Smooth muscle cell (in vitro differentiated cells): ENCODE measurements around the gene ARMC10. TPM values are rescaled to one million over a fixed set of nuclear protein-coding genes. Genes with fewer than 3 reads are reported as not detected.
"Not testable (repeated sequence)": the region's sequence is repeated elsewhere in the genome, so short reads cannot be mapped to it uniquely, and the experiment has no call there.

Experiments
- DNase-seq: peaks from one replicate; lab custom pipeline; 2025; ENCODE audit not compliant: unreplicated experiment; lab: John Stamatoyannopoulos, UW
- H2AFZ ChIP-seq: fragments of 200-600 bp; sonication (generic); 2 replicates; pipeline ENCODE4 v1.6.0; 2016; ENCODE audit warnings: antibody characterized with exemption, low read depth, mild to moderate bottlenecking
- H3F3A ChIP-seq: fragments of 200-600 bp; sonication (generic); 2 replicates; pipeline ENCODE4 v1.6.0; 2017; ENCODE audit warnings: antibody characterized with exemption, low read depth
- H3K27ac ChIP-seq: fragments of 200-600 bp; sonication (generic); 2 replicates; pipeline ENCODE4 v1.5.1; 2016; ENCODE audit warnings: low read depth, mild to moderate bottlenecking
- H3K27me3 ChIP-seq: fragments of 200-600 bp; sonication (generic); 2 replicates; pipeline ENCODE4 v1.6.1; 2016; ENCODE audit warnings: low read depth, mild to moderate bottlenecking
- H3K36me3 ChIP-seq: fragments of 200-600 bp; sonication (generic); 2 replicates; pipeline ENCODE4 v1.5.1; 2016; ENCODE audit warnings: low read depth
- H3K4me1 ChIP-seq: fragments of 200-600 bp; sonication (generic); 2 replicates; pipeline ENCODE4 v1.5.1; 2016; ENCODE audit warnings: low read depth
- H3K4me2 ChIP-seq: fragments of 200-600 bp; sonication (generic); 2 replicates; pipeline ENCODE4 v1.6.0; 2016; ENCODE audit warnings: mild to moderate bottlenecking
- H3K4me3 ChIP-seq: fragments of 200-600 bp; sonication (generic); 2 replicates; pipeline ENCODE4 v1.5.1; 2016; ENCODE audit warnings: mild to moderate bottlenecking
- H3K79me2 ChIP-seq: fragments of 200-600 bp; sonication (generic); 2 replicates; pipeline ENCODE4 v1.6.0; 2016; ENCODE audit warnings: low read depth, mild to moderate bottlenecking
- H3K9ac ChIP-seq: fragments of 200-600 bp; sonication (generic); 2 replicates; pipeline ENCODE4 v1.6.0; 2016; ENCODE audit warnings: low read depth
- H3K9me3 ChIP-seq: fragments of 200-600 bp; sonication (generic); replicated peaks from 2 replicates; pipeline ENCODE4 v1.5.1; 2016; ENCODE audit warnings: low read depth
- H4K20me1 ChIP-seq: fragments of 200-600 bp; sonication (generic); 2 replicates; pipeline ENCODE4 v1.6.0; 2016; ENCODE audit warnings: low read depth
- WGBS: methylation state at CpG from one replicate; pipeline ENCODE4 v1.1.7; 2016; ENCODE audit warnings: low lambda C conversion rate; 5-methylcytosine and 5-hydroxymethylcytosine counted together
- polyA plus RNA-seq: library from polyadenylated mRNA; unstranded; fragments of >200 nt; fragmentation: Nextera tagmentation; extraction: Ambion mirVana; gene quantifications from 2 replicates; pipeline ENCODE4 v1.2.1, GENCODE V29; 2016
- total RNA-seq: library from RNA; depleted of rRNA; stranded (reverse); fragments of >200 nt; gene quantifications from 2 replicates; pipeline ENCODE4 v1.2.3, GENCODE V29; 2014
- TF ChIP-seq, protein P1 (sequence below): fragments of 200-600 bp; sonication (generic); IDR thresholded peaks from 2 replicates; pipeline ENCODE4 v1.5.1; 2017; ENCODE audit warnings: borderline replicate concordance, mild to moderate bottlenecking, antibody characterized with exemption; ENCODE audit not compliant: insufficient read depth, poor library complexity, severe bottlenecking

The ARMC10 gene
- total and polyA plus RNA-seq, 2 experiments from 2014 or later: 25.6 to 28.9 TPM

DNA sequence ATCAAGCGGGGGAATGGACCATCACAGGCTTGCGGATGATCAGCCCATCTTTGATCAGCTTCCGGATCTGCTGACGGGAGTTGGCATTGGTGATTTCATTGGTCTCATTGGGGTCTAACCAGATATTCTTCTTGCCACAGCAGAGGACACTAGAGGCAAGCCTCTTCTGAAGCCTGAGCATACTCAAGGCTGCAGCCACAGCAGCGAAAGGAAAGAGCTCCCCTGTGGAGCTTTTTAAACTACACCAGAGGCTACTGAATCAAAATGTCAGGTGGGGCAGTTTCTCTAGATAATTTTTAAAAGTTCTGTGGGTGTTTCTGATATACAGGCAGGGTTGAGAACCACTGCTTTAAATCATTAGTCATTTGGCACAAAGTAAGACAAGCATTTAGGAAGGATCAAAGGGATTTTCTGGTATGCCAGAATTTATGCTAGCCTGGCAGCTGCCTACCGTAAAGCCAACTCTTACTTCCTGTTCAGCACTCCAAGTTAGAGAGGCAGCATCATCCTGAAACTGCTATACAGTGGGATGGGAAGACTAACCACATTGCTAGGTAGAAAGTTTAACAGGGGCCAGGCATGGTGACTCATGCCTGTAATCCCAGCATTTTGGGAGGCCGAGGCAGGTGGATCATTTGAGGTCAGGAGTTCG, 66.9 kb downstream of the ARMC10 start:
- Histone ChIP-seq H3K9ac (no peak overlapping the region), H3F3A (no peaks in the 10 kb centered on the region), H2AFZ (no peak overlapping the region), H3K79me2 (peaks cover 4% of the 10 kb centered on the region), H3K27me3 (no peaks in the 10 kb centered on the region), H3K9me3 (no peaks in the 10 kb centered on the region), H3K36me3 (no peaks in the 10 kb centered on the region), H3K4me1 (peaks cover 4% of the 10 kb centered on the region), H3K27ac (no peak overlapping the region), H3K4me3 (no peak overlapping the region), H4K20me1 (no peaks in the 10 kb centered on the region), H3K4me2 (no peak overlapping the region)
- WGBS: 92% methylated on average over 8 of the region's 8 CpGs
- TF ChIP-seq, protein P1, sequence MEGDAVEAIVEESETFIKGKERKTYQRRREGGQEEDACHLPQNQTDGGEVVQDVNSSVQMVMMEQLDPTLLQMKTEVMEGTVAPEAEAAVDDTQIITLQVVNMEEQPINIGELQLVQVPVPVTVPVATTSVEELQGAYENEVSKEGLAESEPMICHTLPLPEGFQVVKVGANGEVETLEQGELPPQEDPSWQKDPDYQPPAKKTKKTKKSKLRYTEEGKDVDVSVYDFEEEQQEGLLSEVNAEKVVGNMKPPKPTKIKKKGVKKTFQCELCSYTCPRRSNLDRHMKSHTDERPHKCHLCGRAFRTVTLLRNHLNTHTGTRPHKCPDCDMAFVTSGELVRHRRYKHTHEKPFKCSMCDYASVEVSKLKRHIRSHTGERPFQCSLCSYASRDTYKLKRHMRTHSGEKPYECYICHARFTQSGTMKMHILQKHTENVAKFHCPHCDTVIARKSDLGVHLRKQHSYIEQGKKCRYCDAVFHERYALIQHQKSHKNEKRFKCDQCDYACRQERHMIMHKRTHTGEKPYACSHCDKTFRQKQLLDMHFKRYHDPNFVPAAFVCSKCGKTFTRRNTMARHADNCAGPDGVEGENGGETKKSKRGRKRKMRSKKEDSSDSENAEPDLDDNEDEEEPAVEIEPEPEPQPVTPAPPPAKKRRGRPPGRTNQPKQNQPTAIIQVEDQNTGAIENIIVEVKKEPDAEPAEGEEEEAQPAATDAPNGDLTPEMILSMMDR: no peak
- DNase-seq: no peak

DNA sequence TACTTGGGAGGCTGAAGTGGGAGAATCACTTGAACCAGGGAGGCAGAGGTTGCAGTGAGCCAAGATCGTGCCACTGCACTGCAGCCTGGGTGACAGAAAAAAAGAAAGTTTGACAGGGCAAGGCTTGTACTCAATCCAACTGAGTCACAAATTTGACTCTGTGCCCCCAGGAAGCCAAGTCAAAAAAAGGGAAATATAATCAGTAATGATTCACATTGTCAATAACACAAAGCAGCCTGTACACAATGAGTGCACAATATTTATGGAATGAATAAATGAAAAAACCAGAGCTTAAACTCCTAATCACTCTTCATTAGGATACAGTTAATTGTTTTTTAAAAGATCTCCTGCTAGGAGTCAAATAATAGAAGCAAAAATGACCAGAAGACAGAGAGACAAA, 67.6 kb downstream of the ARMC10 start:
- Histone ChIP-seq H3K79me2 (peaks cover 10% of the 10 kb centered on the region), H3K36me3 (no peaks in the 10 kb centered on the region), H3K9me3 (no peaks in the 10 kb centered on the region), H3K27ac (no peak overlapping the region), H2AFZ (no peak overlapping the region), H3K4me3 (no peak overlapping the region), H4K20me1 (no peaks in the 10 kb centered on the region), H3F3A (no peaks in the 10 kb centered on the region), H3K9ac (no peak overlapping the region), H3K27me3 (no peaks in the 10 kb centered on the region), H3K4me2 (no peak overlapping the region), H3K4me1 (peaks cover 10% of the 10 kb centered on the region)
- 96% methylated on average over 1 of the region's 1 CpG for WGBS
- TF ChIP-seq, protein P1: no peak
- DNase-seq: no peak

DNA sequence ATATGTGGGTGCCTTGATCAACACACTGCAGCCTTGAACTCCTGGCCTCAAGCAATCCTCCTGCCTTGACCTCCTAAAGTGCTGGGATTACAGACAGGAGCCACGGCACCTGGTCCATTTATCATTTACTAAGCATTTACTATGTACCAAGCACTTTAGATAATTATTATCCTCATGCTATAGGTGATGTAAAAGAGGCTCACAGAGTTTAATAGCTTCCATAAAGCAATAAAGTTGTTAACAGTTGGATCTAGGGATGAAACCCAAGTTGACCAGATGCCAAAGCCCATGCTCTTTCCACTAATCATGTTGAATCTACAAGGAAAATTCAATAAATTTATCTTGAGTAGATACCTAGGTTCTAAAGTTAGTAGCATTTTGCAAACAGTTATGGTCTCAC, 68.9 kb downstream of the ARMC10 start:
- Histone ChIP-seq H3K9ac (no peak overlapping the region), H3K27me3 (no peaks in the 10 kb centered on the region), H2AFZ (no peak overlapping the region), H3K79me2 (peaks cover 19% of the 10 kb centered on the region), H3K27ac (no peak overlapping the region), H3K4me1 (peaks cover 19% of the 10 kb centered on the region), H3K9me3 (no peaks in the 10 kb centered on the region), H3K36me3 (no peaks in the 10 kb centered on the region), H3K4me2 (no peak overlapping the region), H3F3A (no peaks in the 10 kb centered on the region), H4K20me1 (no peaks in the 10 kb centered on the region), H3K4me3 (no peak overlapping the region)
- no peak for DNase-seq
- WGBS: 92% methylated on average over 1 of the region's 1 CpG
- TF ChIP-seq, protein P1: no peak

DNA sequence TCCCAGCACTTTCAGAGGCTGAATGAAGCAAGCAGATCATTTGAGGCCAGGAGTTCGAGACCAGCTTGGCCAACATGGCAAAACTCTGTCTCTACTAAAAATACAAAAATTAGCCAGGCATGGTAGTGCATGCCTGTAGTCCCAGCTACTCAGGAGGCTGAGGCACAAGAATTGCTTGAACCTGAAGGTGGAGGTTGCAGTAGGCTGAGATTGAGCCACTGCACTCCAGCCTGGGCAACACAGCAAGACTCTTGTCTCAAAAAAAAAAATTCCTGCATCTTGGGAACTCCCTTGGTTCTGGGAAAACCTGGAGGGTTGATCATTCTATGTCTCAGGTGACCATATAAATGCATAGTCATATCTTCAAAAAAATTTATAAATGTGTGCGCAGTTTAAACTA, 69.8 kb downstream of the ARMC10 start:
- not testable (repeated sequence) for H3K4me3 ChIP-seq
- 96% methylated on average over 2 of the region's 2 CpGs for WGBS

More for the DNA sequence above, 69.8 kb downstream of the ARMC10 start:
- H3K9me3 ChIP-seq, H3K9ac ChIP-seq, H4K20me1 ChIP-seq, DNase-seq, H3K4me2 ChIP-seq, H2AFZ ChIP-seq, H3K27ac ChIP-seq, H3K27me3 ChIP-seq, H3K36me3 ChIP-seq, H3F3A ChIP-seq: not testable (repeated sequence)
- Histone ChIP-seq H3K79me2 (peaks cover 19% of the 10 kb centered on the region), H3K4me1 (peaks cover 22% of the 10 kb centered on the region)
